Panc1 (cell line): ENCODE measurements around the gene ORC2. TPM values are rescaled to one million over a fixed set of nuclear protein-coding genes. Genes with fewer than 3 reads are reported as not detected.

Source experiments
- ATAC-seq: fragments of 200-7000 bp; cut with Tn5 transposase; 2 replicates; pipeline ENCODE4 v1.9.1; 2020; ENCODE audit warnings: mild to moderate bottlenecking, moderate library complexity
- BruUV-seq: library from RNA; stranded (reverse); fragments of 400-500 nt; replicated peaks from 2 replicates; lab custom pipeline; 2021; lab: Mats Ljungman, UMichigan
- CTCF ChIA-PET: fragments of 300-600 bp; sonication (Branson Sonifier 250); formaldehyde crosslinking; loops from one replicate; lab custom pipeline; 2022; ENCODE audit warnings: antibody characterized with exemption; lab: Charles Lee
- POLR2A ChIA-PET: fragments of 300-600 bp; sonication (Branson Sonifier 250); formaldehyde crosslinking; loops from one replicate; lab custom pipeline; 2022; ENCODE audit warnings: antibody characterized with exemption; lab: Charles Lee
- DNase-seq: peaks from one replicate; pipeline ENCODE4 v3.0.0-alpha.2; 2010; ENCODE audit warnings: low read depth, low spot score
- H3K27ac ChIP-seq: 2 replicates; pipeline ENCODE4 v1.5.1; 2011; ENCODE audit warnings: mild to moderate bottlenecking, low read length, inconsistent platforms
- H3K27me3 ChIP-seq: fragments of 200-500 bp; sonication (Bioruptor generic); 2 replicates; pipeline ENCODE4 v1.6.0; 2014; ENCODE audit warnings: low read length, inconsistent platforms; ENCODE audit not compliant: control insufficient read depth, insufficient read depth
- H3K36me3 ChIP-seq: fragments of 200-500 bp; sonication (Bioruptor generic); 2 replicates; pipeline ENCODE4 v1.5.1; 2014; ENCODE audit warnings: inconsistent platforms, mild to moderate bottlenecking, low read length, moderate library complexity; ENCODE audit not compliant: control insufficient read depth, insufficient read depth
- H3K4me1 ChIP-seq: 2 replicates; pipeline ENCODE4 v1.5.1; 2011; ENCODE audit warnings: inconsistent platforms, mild to moderate bottlenecking, low read length, moderate library complexity; ENCODE audit not compliant: control insufficient read depth, insufficient read depth
- H3K4me3 ChIP-seq, 2 experiments: 2 replicates each; pipeline ENCODE4 v1.5.1; 2011 to 2012; ENCODE audit warnings: low read depth in 2 of 2, low read length in 2 of 2, mild to moderate bottlenecking in 2 of 2, inconsistent platforms in 1 of 2, moderate library complexity in 1 of 2
- H3K9me3 ChIP-seq: fragments of 200-500 bp; sonication (Bioruptor generic); 2 replicates; pipeline ENCODE4 v1.5.1; 2014; ENCODE audit warnings: low read depth, mild to moderate bottlenecking, inconsistent platforms, low read length, moderate library complexity; ENCODE audit not compliant: control insufficient read depth, insufficient read depth
- POLR2AphosphoS5 ChIP-seq: IDR thresholded peaks from 2 replicates; pipeline ENCODE4 v1.6.1; 2012; ENCODE audit warnings: mild to moderate bottlenecking, low read depth, low read length, moderate library complexity
- REST ChIP-seq, 2 experiments: IDR thresholded peaks; 2 replicates each; pipeline ENCODE4 v1.6.1; 2011 to 2012; ENCODE audit warnings: low read depth in 2 of 2, control low read depth in 1 of 2, low read length in 1 of 2, mild to moderate bottlenecking in 1 of 2, moderate library complexity in 1 of 2; ENCODE audit not compliant: insufficient read depth in 1 of 2
- SIN3A ChIP-seq: IDR thresholded peaks from 2 replicates; pipeline ENCODE4 v1.6.1; 2012; ENCODE audit warnings: low read depth, mild to moderate bottlenecking, low read length, moderate library complexity, borderline replicate concordance; ENCODE audit not compliant: insufficient read depth
- TCF7L2 ChIP-seq: IDR thresholded peaks from 2 replicates; pipeline ENCODE4 v1.6.1; 2011; ENCODE audit warnings: mild to moderate bottlenecking, low read depth, low read length, inconsistent platforms
- in situ Hi-C: cut with HindIII; loops from 2 replicates; pipeline ENCODE4 v1.10.0; 2016; ENCODE audit warnings: low sequenced_read_pairs, low pct_unique_long_range_greater_than_20kb
- intact Hi-C: fragments of 100-400 bp; cut with micrococcal nuclease; formaldehyde crosslinking; loops from one replicate; pipeline ENCODE4 v1.10.0; 2022; ENCODE audit not compliant: unreplicated experiment
- total RNA-seq: library from RNA; stranded (reverse); gene quantifications from one replicate; pipeline ENCODE4 v1.2.1, GENCODE V29; 2021; ENCODE audit not compliant: unreplicated experiment
- TF ChIP-seq, protein P1 (sequence below): fragments of 450-650 bp; IDR thresholded peaks from 2 replicates; pipeline ENCODE4 v1.5.1; 2017; ENCODE audit warnings: mild to moderate bottlenecking

Gene ORC2
- total RNA-seq, 1 experiment from 2014 or later = 41.8 TPM

GRCh38 chr2:200869014-200869413 is 94.4 kb downstream of the ORC2 start:
- POLR2A ChIA-PET = interaction anchor here (0.5 to 0.6 kb wide), 2 partner anchors 21 to 179 kb away, joined by 3 to 4 read pairs; no protein-coding TSS in a partner anchor
- in situ Hi-C loops = no loop called here
- Histone ChIP-seq H3K4me3 (no peak overlapping the region), H3K36me3 (no peaks in the 10 kb centered on the region; the same call in 1 of the 2 replicates), H3K27ac (no peak overlapping the region), H3K9me3 (no peaks in the 10 kb centered on the region), H3K27me3 (no peaks in the 10 kb centered on the region), H3K4me1 (peaks cover 4% of the 10 kb centered on the region; the same call in 1 of the 2 replicates)
- ATAC-seq (no peak), DNase-seq (no peak)
- BruUV-seq = no TSS peak
- CTCF ChIA-PET = no interaction called here
- intact Hi-C loops = no loop called here
- TF ChIP-seq, protein P1, sequence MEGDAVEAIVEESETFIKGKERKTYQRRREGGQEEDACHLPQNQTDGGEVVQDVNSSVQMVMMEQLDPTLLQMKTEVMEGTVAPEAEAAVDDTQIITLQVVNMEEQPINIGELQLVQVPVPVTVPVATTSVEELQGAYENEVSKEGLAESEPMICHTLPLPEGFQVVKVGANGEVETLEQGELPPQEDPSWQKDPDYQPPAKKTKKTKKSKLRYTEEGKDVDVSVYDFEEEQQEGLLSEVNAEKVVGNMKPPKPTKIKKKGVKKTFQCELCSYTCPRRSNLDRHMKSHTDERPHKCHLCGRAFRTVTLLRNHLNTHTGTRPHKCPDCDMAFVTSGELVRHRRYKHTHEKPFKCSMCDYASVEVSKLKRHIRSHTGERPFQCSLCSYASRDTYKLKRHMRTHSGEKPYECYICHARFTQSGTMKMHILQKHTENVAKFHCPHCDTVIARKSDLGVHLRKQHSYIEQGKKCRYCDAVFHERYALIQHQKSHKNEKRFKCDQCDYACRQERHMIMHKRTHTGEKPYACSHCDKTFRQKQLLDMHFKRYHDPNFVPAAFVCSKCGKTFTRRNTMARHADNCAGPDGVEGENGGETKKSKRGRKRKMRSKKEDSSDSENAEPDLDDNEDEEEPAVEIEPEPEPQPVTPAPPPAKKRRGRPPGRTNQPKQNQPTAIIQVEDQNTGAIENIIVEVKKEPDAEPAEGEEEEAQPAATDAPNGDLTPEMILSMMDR = no peak
- TF ChIP-seq SIN3A (no peak), POLR2AphosphoS5 (no peak), REST (IDR thresholded peaks at IDR 0.05; ENCODE audit: insufficient read depth in 1 of 2, low read depth in 2 of 2, low read length in 1 of 2) (no peak), TCF7L2 (no peak)

DNA sequence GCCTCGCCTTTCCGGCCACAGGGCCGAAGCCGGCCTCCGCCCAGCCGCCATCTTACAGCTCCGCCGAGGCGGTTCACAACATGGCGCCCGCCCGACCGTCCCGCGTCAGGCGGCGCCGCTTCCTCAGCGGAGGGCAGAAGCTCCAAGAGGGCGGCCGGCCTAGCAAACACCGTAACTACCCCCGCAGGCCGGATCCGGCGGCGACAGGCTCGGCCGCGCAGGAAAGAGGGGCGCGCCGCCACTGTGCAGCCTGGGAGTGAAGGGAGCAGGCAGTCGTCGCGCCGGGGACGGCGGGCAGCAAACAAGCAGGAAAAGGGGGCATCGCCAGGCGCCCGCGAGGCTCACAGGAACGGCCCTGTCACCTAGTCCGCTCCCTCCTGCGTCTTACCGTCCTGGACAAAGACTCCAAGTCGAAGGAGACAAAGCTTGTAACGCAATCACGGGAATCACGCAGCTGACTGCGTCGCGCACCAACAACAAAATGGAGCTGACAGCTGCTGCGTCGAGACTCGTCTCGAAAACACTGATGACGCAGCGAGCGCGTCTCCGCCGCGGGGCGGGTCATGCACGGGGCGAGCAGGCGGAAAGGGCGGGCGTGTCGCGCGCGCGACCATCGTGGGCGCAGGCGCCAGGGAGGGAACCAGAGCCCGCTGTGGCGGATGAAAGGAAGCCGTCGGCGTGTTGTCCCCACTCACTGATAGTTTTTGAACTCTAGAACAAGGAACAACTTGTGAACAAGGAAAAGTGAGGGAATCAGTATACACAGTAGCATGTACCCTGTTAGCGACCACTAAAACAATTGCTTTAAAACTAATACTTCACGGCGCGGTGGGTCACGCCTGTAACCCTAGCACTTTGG is 99.1 kb downstream of the ORC2 start, which contains the start of gene CLK1:
Gene CLK1, minus strand, starts transcription at position 483 of the 859 bp plus-strand sequence. CDS start 2,796 bp downstream, outside the sequence.
- peak; percentile 95 for ATAC-seq
- Histone ChIP-seq H3K4me1 (peaks cover 23% of the 10 kb centered on the region), H3K4me3 (peak within 1 kb of the TSS; percentile 93 to 97), H3K9me3 (no peaks in the 10 kb centered on the region), H3K27me3 (no peaks in the 10 kb centered on the region), H3K27ac (peak within 1 kb of the TSS; percentile 99), H3K36me3 (peaks cover 18% of the 10 kb centered on the region)
- DNase-seq = peak; percentile 75
- no TSS peak for BruUV-seq
- in situ Hi-C loops = no loop called here
- POLR2A ChIA-PET = interaction anchor here (0.6 to 1.2 kb wide), 6 partner anchors 11 to 1129 kb away, joined by 3 to 7 read pairs (median 3); partner anchors contain the start of genes NIF3L1 and PPIL3
- intact Hi-C loops = loop anchor here (5.0 kb wide), 1 partner anchor 152 kb away; no protein-coding TSS in a partner anchor
- CTCF ChIA-PET = no interaction called here
- TF ChIP-seq POLR2AphosphoS5 (peak; percentile 95), REST (IDR thresholded peaks at IDR 0.05; ENCODE audit: insufficient read depth in 1 of 2, low read depth in 2 of 2, low read length in 1 of 2) (no peak), TCF7L2 (peak; percentile 95), SIN3A (no peak)
- TF ChIP-seq, protein P1 = no peak
